ENCODE data around the gene VPS13C.

The VPS13C gene

DNA sequence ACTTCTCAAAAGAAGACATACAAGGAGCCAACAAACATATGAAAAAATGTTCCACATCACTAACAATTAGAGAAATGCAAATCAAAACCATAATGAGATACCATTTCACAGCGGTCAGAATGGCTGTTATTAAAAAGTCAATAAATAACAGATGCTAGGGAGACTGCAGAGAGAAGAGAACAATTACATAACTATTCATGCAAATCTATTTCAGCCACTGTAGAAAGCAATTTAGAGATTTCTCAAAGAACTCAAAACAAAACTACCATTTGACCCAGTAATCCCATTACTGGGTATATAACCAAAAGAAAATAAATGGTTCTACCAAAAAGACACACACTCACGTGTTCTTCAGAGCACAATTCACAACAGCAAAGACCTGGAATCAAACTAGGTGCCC lies 116.3 kb downstream of the VPS13C start:
- 86 to 88% methylated on average over 1 to 2 of the region's 2 CpGs for WGBS, 2 experiments

DNA sequence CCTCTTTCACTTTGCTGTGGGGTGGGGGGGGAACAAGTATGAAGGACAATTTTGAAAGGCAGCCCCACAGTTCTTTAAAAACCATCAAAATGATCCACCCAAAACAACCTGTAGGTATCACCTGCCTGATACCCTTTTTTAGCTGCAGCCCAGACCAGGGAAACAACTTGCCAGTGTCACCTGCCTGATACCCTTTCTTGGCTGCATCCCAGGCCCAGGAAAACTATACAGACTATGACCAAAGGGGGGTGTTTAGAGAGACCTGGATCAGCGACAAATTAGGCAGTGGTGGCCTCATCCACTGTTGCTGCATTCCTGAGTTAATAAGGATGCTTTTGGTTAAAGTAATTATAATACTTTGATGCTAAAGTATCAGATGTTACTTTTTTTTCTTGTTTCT lies 122.0 kb downstream of the VPS13C start:
- Histone ChIP-seq H3K9me3 (ENCODE audit: control insufficient read depth, low read length) (no peaks in the 10 kb centered on the region), H3K36me3 (ENCODE audit: control insufficient read depth, insufficient read depth, low read length) (no peaks in the 10 kb centered on the region), H3K4me3 (ENCODE audit: insufficient read depth, low read depth, low read length) (no peak overlapping the region), H3K4me1 (ENCODE audit: control insufficient read depth, insufficient read depth, low read length) (no peaks in the 10 kb centered on the region), H3K27me3 (ENCODE audit: control insufficient read depth, insufficient read depth, low read length, poor library complexity, severe bottlenecking) (no peaks in the 10 kb centered on the region), H3K27ac (ENCODE audit: insufficient read depth, low read depth, low read length, poor library complexity, severe bottlenecking) (no peak overlapping the region)
- 89 to 100% methylated on average over 1 of the region's 1 CpG for WGBS, 2 experiments

More for the DNA sequence above, 116.3 kb downstream of the VPS13C start:
- H3K4me1 ChIP-seq (ENCODE audit: control insufficient read depth, insufficient read depth, low read length): no peaks in the 10 kb centered on the region
- H3K27me3 ChIP-seq (ENCODE audit: control insufficient read depth, insufficient read depth, low read length, poor library complexity, severe bottlenecking): no peaks in the 10 kb centered on the region
- H3K36me3 ChIP-seq (ENCODE audit: control insufficient read depth, insufficient read depth, low read length): peaks cover 12% of the 10 kb centered on the region
- no peaks in the 10 kb centered on the region for H3K9me3 ChIP-seq (ENCODE audit: control insufficient read depth, low read length)
- no peak overlapping the region for H3K4me3 ChIP-seq (ENCODE audit: insufficient read depth, low read depth, low read length)
- H3K27ac ChIP-seq (ENCODE audit: insufficient read depth, low read depth, low read length, poor library complexity, severe bottlenecking): no peak overlapping the region

DNA sequence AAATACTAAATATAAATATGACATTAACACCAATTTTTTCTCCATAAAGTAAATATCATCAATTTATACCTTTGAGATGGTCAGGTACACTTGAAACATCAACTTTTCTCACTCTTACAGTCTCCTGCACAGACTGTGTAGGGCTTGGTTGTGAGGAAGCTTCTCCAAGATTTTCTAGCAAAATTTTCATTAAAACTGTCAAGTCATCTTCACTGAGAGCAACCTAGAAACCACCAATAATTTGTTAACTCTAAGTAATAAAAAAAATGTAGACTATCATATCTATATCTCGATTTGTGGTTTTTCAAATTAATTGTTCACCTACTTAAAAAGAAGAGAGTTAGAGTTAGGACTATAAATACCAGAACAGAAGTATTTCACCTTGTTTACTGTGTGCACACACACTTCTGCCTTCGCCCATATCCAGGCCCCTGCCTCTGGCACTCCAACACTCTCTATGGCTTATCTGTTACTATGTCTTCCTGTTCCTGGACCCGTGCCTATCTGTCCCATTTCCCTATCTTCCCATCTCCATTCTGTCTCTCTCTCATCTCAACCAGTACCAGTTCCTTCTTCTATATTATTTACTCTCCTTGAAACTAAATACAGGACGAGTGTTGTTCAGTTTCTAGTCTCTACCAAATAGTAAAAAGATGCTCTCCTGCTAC lies 123.6 kb downstream of the VPS13C start:
- no peaks in the 10 kb centered on the region for H3K27me3 ChIP-seq (ENCODE audit: control insufficient read depth, insufficient read depth, low read length, poor library complexity, severe bottlenecking)
- H3K27ac ChIP-seq (ENCODE audit: insufficient read depth, low read depth, low read length, poor library complexity, severe bottlenecking): no peak overlapping the region
- H3K4me3 ChIP-seq (ENCODE audit: insufficient read depth, low read depth, low read length): no peak overlapping the region
- no peaks in the 10 kb centered on the region for H3K9me3 ChIP-seq (ENCODE audit: control insufficient read depth, low read length)
- H3K4me1 ChIP-seq (ENCODE audit: control insufficient read depth, insufficient read depth, low read length): no peaks in the 10 kb centered on the region
- 88 to 92% methylated on average over 3 to 4 of the region's 4 CpGs for WGBS, 2 experiments
- no peaks in the 10 kb centered on the region for H3K36me3 ChIP-seq (ENCODE audit: control insufficient read depth, insufficient read depth, low read length)

DNA sequence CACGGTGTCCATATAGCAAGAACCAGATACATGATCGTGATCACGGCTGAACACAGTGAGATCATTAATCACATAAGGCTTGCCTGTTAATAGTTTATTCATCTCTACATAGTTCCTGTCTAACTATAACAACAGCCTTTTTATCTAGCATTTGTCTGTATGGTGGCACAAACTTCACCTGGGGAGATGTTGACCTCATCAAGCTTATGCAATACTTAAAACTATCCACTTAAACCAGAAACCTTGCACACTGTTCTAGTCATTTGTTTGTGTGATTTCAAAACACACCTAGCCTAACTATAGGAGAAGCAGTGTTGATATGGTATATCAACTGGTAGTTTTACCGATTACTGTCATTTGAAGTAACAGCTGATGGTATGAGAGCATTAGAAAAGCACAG lies 124.8 kb downstream of the VPS13C start:
- H3K27me3 ChIP-seq (ENCODE audit: control insufficient read depth, insufficient read depth, low read length, poor library complexity, severe bottlenecking): no peaks in the 10 kb centered on the region
- no peaks in the 10 kb centered on the region for H3K36me3 ChIP-seq (ENCODE audit: control insufficient read depth, insufficient read depth, low read length)
- no peak overlapping the region for H3K4me3 ChIP-seq (ENCODE audit: insufficient read depth, low read depth, low read length)
- no peaks in the 10 kb centered on the region for H3K4me1 ChIP-seq (ENCODE audit: control insufficient read depth, insufficient read depth, low read length)
- H3K27ac ChIP-seq (ENCODE audit: insufficient read depth, low read depth, low read length, poor library complexity, severe bottlenecking): no peak overlapping the region
- 93 to 98% methylated on average over 4 of the region's 4 CpGs for WGBS, 2 experiments
- no peaks in the 10 kb centered on the region for H3K9me3 ChIP-seq (ENCODE audit: control insufficient read depth, low read length)

DNA sequence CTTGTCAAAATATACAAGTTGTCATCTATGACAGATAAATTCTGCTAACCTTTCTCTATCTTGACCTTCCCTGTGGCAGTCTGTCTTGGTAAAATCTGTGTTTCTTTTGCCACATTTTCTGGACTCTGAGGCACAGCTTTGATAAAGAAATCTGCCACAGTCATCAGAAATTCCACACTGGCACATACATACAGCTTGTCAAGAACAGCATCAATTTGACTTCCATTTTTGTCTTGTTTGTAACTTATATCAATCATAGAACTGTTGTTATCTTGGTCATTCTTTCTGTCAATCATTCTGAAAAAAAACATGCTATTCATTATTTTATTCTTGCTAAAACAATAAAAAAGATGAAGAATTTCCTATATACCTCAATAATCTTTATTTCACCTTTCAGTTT lies 130.8 kb downstream of the VPS13C start:
- no peak overlapping the region for H3K27ac ChIP-seq (ENCODE audit: insufficient read depth, low read depth, low read length, poor library complexity, severe bottlenecking)
- H3K9me3 ChIP-seq (ENCODE audit: control insufficient read depth, low read length): no peaks in the 10 kb centered on the region
- H3K36me3 ChIP-seq (ENCODE audit: control insufficient read depth, insufficient read depth, low read length): no peaks in the 10 kb centered on the region
- no peak overlapping the region for H3K4me3 ChIP-seq (ENCODE audit: insufficient read depth, low read depth, low read length)
- no peaks in the 10 kb centered on the region for H3K27me3 ChIP-seq (ENCODE audit: control insufficient read depth, insufficient read depth, low read length, poor library complexity, severe bottlenecking)
- H3K4me1 ChIP-seq (ENCODE audit: control insufficient read depth, insufficient read depth, low read length): no peaks in the 10 kb centered on the region

DNA sequence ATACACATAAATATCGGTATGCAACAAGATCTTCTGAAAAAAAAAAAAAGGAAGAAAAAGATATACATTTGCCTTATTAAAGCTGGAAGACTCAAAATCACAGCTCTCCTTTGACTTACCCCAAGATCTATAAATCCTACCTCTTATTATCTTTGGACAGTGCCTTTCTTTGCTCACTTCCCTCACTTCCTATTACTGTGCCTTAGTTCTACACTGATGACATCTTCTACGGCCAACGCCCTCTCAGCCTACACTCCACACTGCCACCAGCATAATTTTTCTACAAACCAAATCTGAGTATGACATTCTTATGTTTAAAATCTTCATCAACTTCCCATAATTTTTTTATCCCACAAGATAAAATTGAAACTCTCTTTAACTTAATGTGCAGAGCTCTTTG lies 137.1 kb downstream of the VPS13C start:
- no peak overlapping the region for H3K27ac ChIP-seq (ENCODE audit: insufficient read depth, low read depth, low read length, poor library complexity, severe bottlenecking)
- H3K36me3 ChIP-seq (ENCODE audit: control insufficient read depth, insufficient read depth, low read length): no peaks in the 10 kb centered on the region
- H3K27me3 ChIP-seq (ENCODE audit: control insufficient read depth, insufficient read depth, low read length, poor library complexity, severe bottlenecking): no peaks in the 10 kb centered on the region
- H3K9me3 ChIP-seq (ENCODE audit: control insufficient read depth, low read length): no peaks in the 10 kb centered on the region
- 87 to 94% methylated on average over 3 of the region's 3 CpGs for WGBS, 2 experiments
- no peaks in the 10 kb centered on the region for H3K4me1 ChIP-seq (ENCODE audit: control insufficient read depth, insufficient read depth, low read length)
- no peak overlapping the region for H3K4me3 ChIP-seq (ENCODE audit: insufficient read depth, low read depth, low read length)

DNA sequence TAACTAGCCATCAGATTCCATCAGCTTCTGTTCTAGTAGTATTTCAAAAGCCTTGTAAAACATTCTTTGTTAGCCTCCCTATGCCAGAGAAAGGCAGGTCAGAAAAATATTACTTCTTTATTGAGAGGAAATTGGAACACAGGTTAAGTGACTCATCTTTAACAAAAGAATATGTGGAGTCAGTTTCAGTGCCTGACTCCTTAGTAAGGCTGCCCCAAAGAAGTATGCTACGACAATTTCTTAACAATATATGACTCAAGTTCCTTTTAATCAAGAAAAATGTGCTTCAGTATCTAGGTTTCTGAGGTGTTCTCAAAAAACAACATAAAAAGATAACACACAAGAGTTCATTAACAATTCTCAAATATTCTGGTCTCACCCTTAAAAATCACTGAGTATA lies 139.2 kb downstream of the VPS13C start:
- 57 to 80% methylated on average over 1 of the region's 1 CpG for WGBS, 2 experiments
- no peaks in the 10 kb centered on the region for H3K36me3 ChIP-seq (ENCODE audit: control insufficient read depth, insufficient read depth, low read length)
- no peak overlapping the region for H3K4me3 ChIP-seq (ENCODE audit: insufficient read depth, low read depth, low read length)
- H3K9me3 ChIP-seq (ENCODE audit: control insufficient read depth, low read length): no peaks in the 10 kb centered on the region
- no peaks in the 10 kb centered on the region for H3K4me1 ChIP-seq (ENCODE audit: control insufficient read depth, insufficient read depth, low read length)
- H3K27ac ChIP-seq (ENCODE audit: insufficient read depth, low read depth, low read length, poor library complexity, severe bottlenecking): no peak overlapping the region
- H3K27me3 ChIP-seq (ENCODE audit: control insufficient read depth, insufficient read depth, low read length, poor library complexity, severe bottlenecking): no peaks in the 10 kb centered on the region

DNA sequence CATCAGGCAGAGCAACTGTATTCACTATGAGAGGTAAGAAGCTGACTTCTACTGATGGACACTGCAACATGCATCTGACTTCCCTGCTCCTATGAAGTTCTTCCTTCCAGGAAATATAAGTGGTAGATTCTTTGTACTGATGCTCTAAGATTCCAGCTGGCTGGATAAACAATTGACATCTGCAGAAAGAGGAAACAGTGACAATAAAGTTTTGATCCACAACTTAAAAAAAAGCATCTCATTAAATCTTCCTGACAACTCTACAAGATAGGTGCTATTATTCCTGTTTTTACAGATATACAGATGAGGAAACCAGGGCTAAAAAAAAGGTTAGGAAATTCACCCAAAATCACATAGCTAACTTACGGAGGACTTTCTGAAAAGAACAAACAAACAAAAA lies 142.8 kb downstream of the VPS13C start:
- 93 to 96% methylated on average over 1 of the region's 1 CpG for WGBS, 2 experiments
- Histone ChIP-seq H3K4me1 (ENCODE audit: control insufficient read depth, insufficient read depth, low read length) (no peaks in the 10 kb centered on the region), H3K27ac (ENCODE audit: insufficient read depth, low read depth, low read length, poor library complexity, severe bottlenecking) (no peak overlapping the region), H3K27me3 (ENCODE audit: control insufficient read depth, insufficient read depth, low read length, poor library complexity, severe bottlenecking) (no peaks in the 10 kb centered on the region), H3K9me3 (ENCODE audit: control insufficient read depth, low read length) (no peaks in the 10 kb centered on the region), H3K36me3 (ENCODE audit: control insufficient read depth, insufficient read depth, low read length) (peaks cover 3% of the 10 kb centered on the region), H3K4me3 (ENCODE audit: insufficient read depth, low read depth, low read length) (no peak overlapping the region)

DNA sequence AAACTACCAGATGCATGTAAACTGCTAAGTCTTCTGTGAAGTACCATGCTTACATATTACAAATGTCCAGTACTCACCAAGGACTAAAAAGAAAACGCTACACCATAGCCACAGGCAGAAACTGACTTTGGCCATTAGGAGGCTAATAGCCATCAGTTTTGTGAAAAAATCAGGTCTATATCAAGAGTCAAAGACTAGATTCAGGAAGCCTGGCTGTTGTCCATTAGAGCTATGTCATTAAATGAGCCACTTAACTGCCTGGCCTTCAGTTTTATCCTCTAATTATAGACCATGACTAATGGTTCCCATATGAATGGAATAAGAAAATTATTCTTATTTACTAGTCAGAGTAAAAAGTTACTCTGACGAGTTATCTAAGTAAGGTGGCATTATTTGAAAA lies 144.1 kb downstream of the VPS13C start:
- no peak overlapping the region for H3K4me3 ChIP-seq (ENCODE audit: insufficient read depth, low read depth, low read length)
- H3K9me3 ChIP-seq (ENCODE audit: control insufficient read depth, low read length): no peaks in the 10 kb centered on the region
- no peak overlapping the region for H3K27ac ChIP-seq (ENCODE audit: insufficient read depth, low read depth, low read length, poor library complexity, severe bottlenecking)
- peaks cover 3% of the 10 kb centered on the region for H3K36me3 ChIP-seq (ENCODE audit: control insufficient read depth, insufficient read depth, low read length)
- WGBS, 2 experiments: 88 to 95% methylated on average over 1 of the region's 2 CpGs
- no peaks in the 10 kb centered on the region for H3K27me3 ChIP-seq (ENCODE audit: control insufficient read depth, insufficient read depth, low read length, poor library complexity, severe bottlenecking)
- H3K4me1 ChIP-seq (ENCODE audit: control insufficient read depth, insufficient read depth, low read length): no peaks in the 10 kb centered on the region

DNA sequence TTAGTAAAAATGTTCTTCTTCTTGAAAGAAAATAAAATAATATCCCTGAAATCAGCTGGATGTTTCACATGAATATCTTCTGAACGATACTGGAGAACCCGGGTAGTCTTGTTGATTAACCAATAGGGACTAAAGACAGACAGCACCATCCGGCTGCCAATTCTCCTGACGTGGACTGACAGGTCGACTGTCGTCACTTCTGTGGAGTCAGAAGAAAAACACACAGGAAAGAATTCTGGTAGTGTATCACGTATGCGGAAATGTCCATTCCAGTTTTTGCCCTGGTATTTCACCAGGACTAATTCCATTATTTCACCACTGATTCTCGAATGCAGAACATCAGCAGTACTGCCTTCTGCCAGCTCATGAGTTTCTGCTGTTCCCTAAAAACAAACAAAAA lies 144.6 kb downstream of the VPS13C start:
- Histone ChIP-seq H3K4me1 (ENCODE audit: control insufficient read depth, insufficient read depth, low read length) (no peaks in the 10 kb centered on the region), H3K27ac (ENCODE audit: insufficient read depth, low read depth, low read length, poor library complexity, severe bottlenecking) (no peak overlapping the region), H3K9me3 (ENCODE audit: control insufficient read depth, low read length) (no peaks in the 10 kb centered on the region), H3K36me3 (ENCODE audit: control insufficient read depth, insufficient read depth, low read length) (peaks cover 3% of the 10 kb centered on the region), H3K4me3 (ENCODE audit: insufficient read depth, low read depth, low read length) (no peak overlapping the region), H3K27me3 (ENCODE audit: control insufficient read depth, insufficient read depth, low read length, poor library complexity, severe bottlenecking) (no peaks in the 10 kb centered on the region)
- 92 to 96% methylated on average over 9 of the region's 9 CpGs for WGBS, 2 experiments

DNA sequence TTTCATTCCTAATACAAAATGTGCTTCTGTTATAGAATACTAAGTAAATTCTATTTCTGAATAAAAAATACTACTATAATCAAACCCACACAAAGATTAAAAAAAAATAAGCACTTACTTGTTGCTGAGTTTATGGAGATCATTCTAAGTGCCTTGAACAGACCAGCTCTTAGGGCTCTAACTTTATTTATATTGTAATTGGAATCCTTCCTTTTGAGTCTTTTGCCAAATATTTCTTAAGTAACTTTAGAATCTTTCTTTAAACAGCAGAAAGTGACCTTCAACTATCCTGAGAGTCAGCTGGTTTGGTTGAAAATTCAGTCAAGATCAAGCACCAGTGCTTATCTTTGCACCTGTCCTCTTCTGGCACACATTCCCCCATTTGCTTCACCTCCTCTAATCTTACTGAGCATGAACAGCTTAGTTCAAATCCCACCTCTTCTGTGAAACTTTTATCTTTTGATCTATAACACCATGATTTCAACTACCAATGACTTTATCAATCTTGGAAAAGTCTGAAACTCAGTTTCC lies 149.3 kb downstream of the VPS13C start:
- no peaks in the 10 kb centered on the region for H3K4me1 ChIP-seq (ENCODE audit: control insufficient read depth, insufficient read depth, low read length)
- no peaks in the 10 kb centered on the region for H3K9me3 ChIP-seq (ENCODE audit: control insufficient read depth, low read length)
- H3K4me3 ChIP-seq (ENCODE audit: insufficient read depth, low read depth, low read length): no peak overlapping the region
- H3K27me3 ChIP-seq (ENCODE audit: control insufficient read depth, insufficient read depth, low read length, poor library complexity, severe bottlenecking): no peaks in the 10 kb centered on the region
- H3K36me3 ChIP-seq (ENCODE audit: control insufficient read depth, insufficient read depth, low read length): peaks cover 3% of the 10 kb centered on the region
- no peak overlapping the region for H3K27ac ChIP-seq (ENCODE audit: insufficient read depth, low read depth, low read length, poor library complexity, severe bottlenecking)
